Mesodermal cell (in vitro differentiated cells): ENCODE results near the gene LRBA.
"Not testable (repeated sequence)": the region's sequence is repeated elsewhere in the genome, so short reads cannot be mapped to it uniquely, and the experiment has no call there.

ENCODE experiments used
- H3K27ac ChIP-seq: 2 replicates; pipeline ENCODE4 v1.7.0; 2013; ENCODE audit warnings: mild to moderate bottlenecking, low read depth, low read length, moderate library complexity; ENCODE audit not compliant: severe bottlenecking
- H3K36me3 ChIP-seq: 2 replicates; pipeline ENCODE4 v1.7.1; 2013; ENCODE audit warnings: mild to moderate bottlenecking, low read length, moderate library complexity; ENCODE audit not compliant: control insufficient read depth, insufficient read depth
- H3K4me1 ChIP-seq: one replicate; pipeline ENCODE4 v1.7.1; 2013; ENCODE audit warnings: mild to moderate bottlenecking, low read length; ENCODE audit not compliant: insufficient read depth, control insufficient read depth, poor library complexity, severe bottlenecking
- H3K4me3 ChIP-seq: 2 replicates; pipeline ENCODE4 v1.7.0; 2013; ENCODE audit warnings: low read length, control low read depth, mild to moderate bottlenecking; ENCODE audit not compliant: insufficient read depth, poor library complexity, severe bottlenecking; ENCODE audit errors: extremely low read depth
- H3K9me3 ChIP-seq: 2 replicates; pipeline ENCODE4 v1.7.1; 2013; ENCODE audit warnings: mild to moderate bottlenecking, low read length, moderate library complexity; ENCODE audit not compliant: control insufficient read depth
- WGBS, 2 experiments: methylation state at CpG; one replicate each; pipeline ENCODE4 v1.1.5; 2013; ENCODE audit warnings: missing lambda C conversion rate in 2 of 2; ENCODE audit not compliant: insufficient coverage in 2 of 2; 5-methylcytosine and 5-hydroxymethylcytosine counted together

Gene LRBA

DNA sequence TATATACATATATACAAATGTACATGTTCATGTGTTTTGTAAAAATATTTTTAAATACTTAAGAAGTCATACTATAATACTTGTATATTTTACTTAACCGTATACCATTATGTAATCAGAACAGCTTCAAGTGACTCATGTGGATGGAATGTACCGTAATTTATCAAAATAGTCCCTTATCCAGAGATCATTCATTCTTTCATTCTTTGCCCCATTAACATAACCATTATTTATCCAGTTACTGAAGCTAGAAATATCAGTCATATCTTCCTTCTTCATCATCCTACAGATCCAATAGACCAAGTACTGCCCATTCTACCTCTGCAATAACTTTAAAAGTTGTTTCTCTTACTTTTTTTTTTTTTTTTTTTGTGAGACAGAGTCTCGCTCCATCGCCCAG is 268.9 kb downstream of the LRBA start:
- Histone ChIP-seq H3K4me3 (no peak overlapping the region), H3K27ac (no peak overlapping the region), H3K36me3 (no peaks in the 10 kb centered on the region), H3K9me3 (no peaks in the 10 kb centered on the region), H3K4me1 (no peaks in the 10 kb centered on the region)
- WGBS, 2 experiments: 89 to 92% methylated on average over 2 to 3 of the region's 4 CpGs

GRCh38 chr4:150744570-150744969 is 270.5 kb downstream of the LRBA start:
- H3K4me3 ChIP-seq: no peak overlapping the region
- no peaks in the 10 kb centered on the region for H3K36me3 ChIP-seq
- H3K4me1 ChIP-seq: no peaks in the 10 kb centered on the region
- no peaks in the 10 kb centered on the region for H3K9me3 ChIP-seq
- WGBS, 2 experiments: no CpG with 5 or more reads among the region's 2 CpGs
- no peak overlapping the region for H3K27ac ChIP-seq

- Histone ChIP-seq H3K4me1 (no peaks in the 10 kb centered on the region), H3K36me3 (no peaks in the 10 kb centered on the region), H3K27ac (no peak overlapping the region), H3K9me3 (no peaks in the 10 kb centered on the region), H3K4me3 (no peak overlapping the region)
- whole genome bisulfite sequencing, 2 experiments: 67 to 100% methylated on average over 1 of the region's 2 CpGs
Measured at GRCh38 chr4:150743564-150744342, 271.3 kb downstream of the LRBA start.

DNA sequence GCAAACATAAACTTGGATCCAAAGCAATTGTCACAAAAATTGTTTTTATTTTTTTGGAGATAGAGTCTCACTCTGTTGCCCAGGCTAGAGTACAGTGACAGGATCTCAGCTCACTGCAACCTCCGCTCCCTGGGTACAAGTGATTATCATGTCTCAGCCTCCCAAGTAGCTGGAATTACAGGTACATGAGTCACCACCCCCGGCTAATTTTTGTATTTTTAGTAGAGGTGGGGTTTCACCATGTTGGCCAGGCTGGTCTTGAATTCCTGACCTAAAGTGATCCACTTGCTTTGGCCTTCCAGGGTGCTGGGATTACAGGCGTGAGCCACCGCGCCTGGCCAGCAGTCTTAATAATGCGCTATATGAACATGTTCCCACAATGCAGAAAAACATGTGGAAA is 272.2 kb downstream of the LRBA start:
- H3K4me1 ChIP-seq, H3K4me3 ChIP-seq, H3K9me3 ChIP-seq, H3K27ac ChIP-seq, H3K36me3 ChIP-seq: not testable (repeated sequence)
- WGBS, 2 experiments: 89 to 100% methylated on average over 2 of the region's 6 CpGs

DNA sequence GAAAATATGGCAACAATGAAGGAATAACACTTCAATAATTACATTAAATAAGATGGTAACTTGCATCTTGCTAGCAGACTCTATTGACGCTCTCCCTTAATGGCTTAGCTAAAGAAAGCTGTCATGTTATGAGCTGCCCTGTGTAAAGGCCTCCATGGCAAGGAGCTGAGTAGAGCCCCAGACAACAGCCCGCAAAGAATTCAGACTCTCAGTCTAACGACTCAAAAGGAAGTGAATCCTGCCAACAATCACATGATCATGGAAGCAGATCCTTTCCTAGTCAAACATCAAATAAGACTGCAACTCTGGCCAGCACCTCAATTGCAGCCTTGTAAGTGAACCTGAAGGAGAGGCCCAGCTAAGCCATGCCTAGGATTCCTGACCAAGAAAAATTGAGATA is 275.5 kb downstream of the LRBA start:
- no peak overlapping the region for H3K27ac ChIP-seq
- no peaks in the 10 kb centered on the region for H3K36me3 ChIP-seq
- no peaks in the 10 kb centered on the region for H3K9me3 ChIP-seq
- H3K4me1 ChIP-seq: no peaks in the 10 kb centered on the region
- 100% methylated on average over 1 to 3 of the region's 3 CpGs for WGBS, 2 experiments
- no peak overlapping the region for H3K4me3 ChIP-seq

DNA sequence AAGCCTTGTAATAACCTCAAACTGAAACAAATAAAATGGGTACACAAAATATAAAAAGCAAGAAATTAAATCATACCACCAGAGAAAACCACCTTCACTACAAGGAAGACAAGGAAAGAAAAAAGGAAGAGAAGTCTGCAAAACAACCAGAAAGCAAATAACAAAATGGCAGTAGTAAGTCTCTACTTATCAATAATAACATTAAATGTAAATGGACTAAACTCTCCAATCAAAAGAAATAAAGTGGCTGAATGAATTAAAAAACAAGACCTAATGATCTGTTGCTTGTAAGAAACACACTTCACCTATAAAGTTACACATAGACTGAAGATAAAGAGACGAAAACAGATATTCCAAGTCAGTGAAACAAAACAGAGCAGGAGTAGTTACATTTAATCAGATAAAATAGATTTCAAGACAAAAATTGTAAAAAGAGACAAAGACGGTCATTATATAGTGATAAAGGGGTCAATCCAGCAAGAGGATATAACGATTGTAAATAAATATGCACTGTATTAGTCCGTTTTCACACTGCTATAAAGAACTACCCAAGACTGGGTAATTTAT is 289.0 kb downstream of the LRBA start:
- H3K4me1 ChIP-seq: no peaks in the 10 kb centered on the region
- no peak overlapping the region for H3K4me3 ChIP-seq
- no peaks in the 10 kb centered on the region for H3K36me3 ChIP-seq
- no peaks in the 10 kb centered on the region for H3K9me3 ChIP-seq
- 90% methylated on average over 2 of the region's 4 CpGs; no CpG with 5 or more reads in 1 of the 2 experiments for WGBS, 2 experiments
- H3K27ac ChIP-seq: no peak overlapping the region

DNA sequence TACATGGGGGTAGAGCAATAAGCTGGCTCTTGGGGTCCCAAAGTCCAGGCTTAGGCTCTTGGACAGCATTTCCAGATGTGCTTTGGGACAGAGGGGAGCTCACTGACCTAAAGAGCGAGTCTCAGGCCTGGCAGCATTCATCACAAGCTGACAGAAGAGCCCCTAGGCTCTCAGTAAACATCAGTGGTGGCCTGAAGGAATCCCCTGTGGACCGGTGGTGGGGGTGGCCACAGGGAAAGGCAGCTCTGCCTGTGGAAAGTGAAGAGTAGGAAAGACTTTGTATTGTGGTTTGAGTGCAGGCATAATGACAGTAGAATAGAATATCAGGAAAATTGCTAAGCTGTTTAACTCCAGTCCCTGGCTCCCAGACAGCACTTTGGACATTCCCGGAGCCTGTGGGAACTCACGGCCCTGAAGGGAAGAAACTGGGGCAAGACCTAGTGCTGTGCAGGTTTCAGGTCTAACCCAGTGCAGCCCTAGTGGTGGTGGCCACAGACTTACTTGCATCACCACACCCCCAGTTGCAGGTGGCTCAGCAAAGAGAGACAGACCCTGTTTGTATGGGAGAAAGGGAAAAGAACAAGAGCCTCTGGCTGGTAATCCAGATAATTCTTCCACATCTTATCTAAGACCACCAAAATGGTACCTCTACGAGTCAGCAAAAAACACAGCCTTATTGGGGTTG is 291.2 kb downstream of the LRBA start:
- no peaks in the 10 kb centered on the region for H3K9me3 ChIP-seq
- no peaks in the 10 kb centered on the region for H3K36me3 ChIP-seq
- no peaks in the 10 kb centered on the region for H3K4me1 ChIP-seq
- 92 to 93% methylated on average over 3 to 4 of the region's 5 CpGs for WGBS, 2 experiments
- no peak overlapping the region for H3K4me3 ChIP-seq
- no peak overlapping the region for H3K27ac ChIP-seq

GRCh38 chr4:150722908-150723362 is 292.1 kb downstream of the LRBA start:
- H3K9me3 ChIP-seq: no peaks in the 10 kb centered on the region
- no peaks in the 10 kb centered on the region for H3K4me1 ChIP-seq
- H3K27ac ChIP-seq: no peak overlapping the region
- 71 to 79% methylated on average over 6 of the region's 6 CpGs for WGBS, 2 experiments
- no peak overlapping the region for H3K4me3 ChIP-seq
- no peaks in the 10 kb centered on the region for H3K36me3 ChIP-seq

- Histone ChIP-seq H3K9me3 (no peaks in the 10 kb centered on the region), H3K36me3 (no peaks in the 10 kb centered on the region), H3K4me1 (no peaks in the 10 kb centered on the region), H3K4me3 (no peak overlapping the region), H3K27ac (no peak overlapping the region)
- 83% methylated on average over 1 of the region's 2 CpGs; no CpG with 5 or more reads in 1 of the 2 experiments for WGBS, 2 experiments
Measured at GRCh38 chr4:150720973-150721518, 294.0 kb downstream of the LRBA start.

DNA sequence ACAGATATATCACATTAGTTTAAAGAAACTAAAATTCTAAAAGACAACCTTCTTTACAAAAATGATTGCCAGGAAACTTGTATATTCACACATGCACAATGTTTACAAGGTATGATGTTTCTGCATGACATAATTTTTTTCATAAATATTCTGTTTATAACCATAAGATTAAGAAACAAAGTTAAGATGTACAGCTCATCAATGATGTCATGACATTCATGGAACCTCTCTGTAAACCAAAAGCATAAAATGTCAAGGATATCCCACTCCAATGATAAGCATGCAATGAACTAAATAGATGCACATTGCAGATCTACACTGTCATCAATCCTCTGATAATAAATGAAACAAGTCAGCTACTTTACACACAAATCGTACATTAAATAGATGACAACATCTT is 297.1 kb downstream of the LRBA start:
- H3K4me1 ChIP-seq: no peaks in the 10 kb centered on the region
- H3K4me3 ChIP-seq: no peak overlapping the region
- no peak overlapping the region for H3K27ac ChIP-seq
- no peaks in the 10 kb centered on the region for H3K9me3 ChIP-seq
- no CpG with 5 or more reads among the region's 1 CpG for WGBS, 2 experiments
- no peaks in the 10 kb centered on the region for H3K36me3 ChIP-seq
